Liver (tissue), 9 donors: ENCODE data around the gene RBPJ. TPM values are rescaled to one million over a fixed set of nuclear protein-coding genes. Genes with fewer than 3 reads are reported as not detected.

Experiments used
- DNase-seq: peaks from one replicate; pipeline ENCODE4 v3.0.0-alpha.2; 2017; ENCODE audit warnings: low spot score
- H3K27ac ChIP-seq, 2 donors: one replicate each; pipeline ENCODE4 v1.7.0; 2013; ENCODE audit warnings: inconsistent platforms in 2 of 2, low read length in 2 of 2, control low read depth in 1 of 2, low read depth in 1 of 2, mild to moderate bottlenecking in 1 of 2
- H3K27me3 ChIP-seq, 4 donors: one replicate each; pipeline versions ENCODE4 v1.6.1 to v1.7.0; 2013; ENCODE audit warnings: low read length in 3 of 4, inconsistent platforms in 1 of 4, mild to moderate bottlenecking in 1 of 4, moderate library complexity in 1 of 4; ENCODE audit not compliant: control insufficient read depth in 4 of 4, insufficient read depth in 4 of 4
- H3K36me3 ChIP-seq, 4 donors: one replicate each; pipeline versions ENCODE4 v1.6.1 to v1.7.0; 2013; ENCODE audit warnings: low read length in 3 of 4, mild to moderate bottlenecking in 3 of 4, low read depth in 1 of 4, moderate library complexity in 1 of 4; ENCODE audit not compliant: control insufficient read depth in 4 of 4, insufficient read depth in 3 of 4
- H3K4me1 ChIP-seq, 4 donors: one replicate each; pipeline versions ENCODE4 v1.6.1 to v1.7.0; 2013; ENCODE audit warnings: low read length in 3 of 4, mild to moderate bottlenecking in 3 of 4, moderate library complexity in 1 of 4; ENCODE audit not compliant: control insufficient read depth in 4 of 4, insufficient read depth in 4 of 4
- H3K4me3 ChIP-seq, 3 donors: one replicate each; pipeline versions ENCODE4 v1.6.1 to v1.7.0; 2013; ENCODE audit warnings: low read length in 3 of 3, control low read depth in 1 of 3, low read depth in 1 of 3, mild to moderate bottlenecking in 1 of 3
- H3K9ac ChIP-seq, 2 donors: one replicate each; pipeline ENCODE4 v1.7.0; 2013; ENCODE audit warnings: low read length in 2 of 2, mild to moderate bottlenecking in 2 of 2, moderate library complexity in 2 of 2, control low read depth in 1 of 2, low read depth in 1 of 2
- H3K9me3 ChIP-seq, 4 donors: one replicate each; pipeline versions ENCODE4 v1.6.1 to v1.7.0; 2013; ENCODE audit warnings: low read length in 3 of 4; ENCODE audit not compliant: control insufficient read depth in 4 of 4
- CTCF ChIP-seq: fragments of 150-350 bp; IDR thresholded peaks from 2 replicates; pipeline ENCODE4 v1.5.1; 2017; ENCODE audit warnings: improper control_type of control experiment, low read depth, low read length; ENCODE audit not compliant: missing input control
- FOXA1 ChIP-seq: IDR thresholded peaks from 2 replicates; pipeline ENCODE4 v1.6.1; 2016; ENCODE audit warnings: antibody characterized with exemption
- FOXA2 ChIP-seq: IDR thresholded peaks from 2 replicates; pipeline ENCODE4 v1.6.1; 2016; ENCODE audit warnings: antibody characterized with exemption
- GABPA ChIP-seq, 2 donors: IDR thresholded peaks in 1 of 2; conservative IDR thresholded peaks in 1 of 2; 2 replicates each; pipeline ENCODE4 v1.6.1; 2016; ENCODE audit warnings: antibody characterized with exemption in 2 of 2, mild to moderate bottlenecking in 1 of 2, moderate library complexity in 1 of 2
- HNF4A ChIP-seq, 2 donors: conservative IDR thresholded peaks; 2 replicates each; pipeline ENCODE4 v1.6.1; 2016; ENCODE audit warnings: antibody characterized with exemption in 2 of 2, mild to moderate bottlenecking in 2 of 2
- HNF4G ChIP-seq: IDR thresholded peaks from 2 replicates; pipeline ENCODE4 v1.6.1; 2016; ENCODE audit warnings: antibody characterized with exemption
- JUND ChIP-seq, 2 donors: IDR thresholded peaks; 2 replicates each; pipeline ENCODE4 v1.6.1; 2016; ENCODE audit warnings: antibody characterized with exemption in 2 of 2
- MAX ChIP-seq: IDR thresholded peaks from 2 replicates; pipeline ENCODE4 v1.6.1; 2016; ENCODE audit warnings: antibody characterized with exemption
- NR2F2 ChIP-seq: IDR thresholded peaks from 2 replicates; pipeline ENCODE4 v1.6.1; 2016; ENCODE audit warnings: antibody characterized with exemption
- RAD21 ChIP-seq, 2 donors: IDR thresholded peaks; 2 replicates each; pipeline ENCODE4 v1.6.1; 2016; ENCODE audit warnings: antibody characterized with exemption in 2 of 2, mild to moderate bottlenecking in 2 of 2
- REST ChIP-seq: IDR thresholded peaks from 2 replicates; pipeline ENCODE4 v1.6.1; 2016; ENCODE audit warnings: antibody characterized with exemption, mild to moderate bottlenecking
- RXRA ChIP-seq, 2 donors: IDR thresholded peaks; 2 replicates each; pipeline ENCODE4 v1.6.1; 2017 to 2018; ENCODE audit warnings: antibody characterized with exemption in 2 of 2, mild to moderate bottlenecking in 1 of 2
- SP1 ChIP-seq: IDR thresholded peaks from 2 replicates; pipeline ENCODE4 v1.6.1; 2018; ENCODE audit warnings: antibody characterized with exemption, mild to moderate bottlenecking
- TAF1 ChIP-seq: conservative IDR thresholded peaks from 2 replicates; pipeline ENCODE4 v1.6.1; 2016; ENCODE audit warnings: antibody characterized with exemption, mild to moderate bottlenecking
- YY1 ChIP-seq: IDR thresholded peaks from 2 replicates; pipeline ENCODE4 v1.6.1; 2016; ENCODE audit warnings: antibody characterized with exemption, mild to moderate bottlenecking
- ZBTB33 ChIP-seq: IDR thresholded peaks from 2 replicates; pipeline ENCODE4 v1.6.1; 2016; ENCODE audit warnings: antibody characterized with exemption
- WGBS: extraction: QIAGEN DNeasy Blood & Tissue Kit; methylation state at CpG from one replicate; pipeline ENCODE4 v1.1.7; 2013; 5-methylcytosine and 5-hydroxymethylcytosine counted together
- polyA plus RNA-seq, 2 donors: library from polyadenylated mRNA; stranded (reverse) in 1 of 2; unstranded in 1 of 2; fragments of 200-250 nt in 1 of 2; fragments of >200 nt in 1 of 2; fragmentation: Nextera tagmentation in 1 of 2; extraction: Ambion mirVana in 1 of 2; gene quantifications; one replicate each; pipeline versions ENCODE4 v1.2.1 to v1.2.3, GENCODE V29; 2013 to 2015
- total RNA-seq, 2 donors: library from RNA; depleted of rRNA; stranded (reverse); fragments of >200 nt; gene quantifications; one replicate each; pipeline ENCODE4 v1.2.3, GENCODE V29; 2014
- donor health status: healthy.
- donor health status: healthy.
- donor health status: healthy.
- donor health status: healthy.
- donor health status: healthy.

Gene RBPJ
- total and polyA plus RNA-seq, 4 donors, result 8.0 to 32.2 (median 22.9) TPM

- Histone ChIP-seq H3K27ac (no peak overlapping the region), H3K4me3 (no peak overlapping the region), H3K4me1 (no peaks in the 10 kb centered on the region), H3K9me3 (no peaks in the 10 kb centered on the region), H3K27me3 (no peaks in the 10 kb centered on the region), H3K36me3 (no peaks in the 10 kb centered on the region), H3K9ac (no peak overlapping the region)
- no peak for DNase-seq
- WGBS, result 81% methylated on average over 1 of the region's 1 CpG
- TF ChIP-seq GABPA (IDR thresholded peaks at IDR 0.05 in 1 of 2, conservative IDR thresholded peaks at IDR 0.05 in 1 of 2) (no peak), NR2F2 (no peak), SP1 (no peak), JUND (IDR thresholded peaks at IDR 0.05) (no peak), FOXA2 (no peak), RAD21 (IDR thresholded peaks at IDR 0.05) (no peak)
These were observed 146.9 kb downstream of the RBPJ start for GRCh38 chr4:26467724-26468123.

GRCh38 chr4:26468283-26468949 lies 147.6 kb downstream of the RBPJ start:
- WGBS, result 82% methylated on average over 9 of the region's 9 CpGs
- DNase-seq, result no peak

More at GRCh38 chr4:26468283-26468949, 147.6 kb downstream of the RBPJ start:
- no peaks in the 10 kb centered on the region for H3K9me3 ChIP-seq
- no peak overlapping the region for H3K9ac ChIP-seq
- no peak overlapping the region for H3K27ac ChIP-seq
- TF ChIP-seq FOXA1 (no peak), REST (no peak), FOXA2 (no peak), TAF1 (no peak), CTCF (no peak), JUND (IDR thresholded peaks at IDR 0.05) (no peak), SP1 (no peak), MAX (no peak), HNF4A (conservative IDR thresholded peaks at IDR 0.05) (no peak), ZBTB33 (no peak), YY1 (no peak), RXRA (IDR thresholded peaks at IDR 0.05) (no peak), HNF4G (no peak), NR2F2 (no peak), GABPA (IDR thresholded peaks at IDR 0.05 in 1 of 2, conservative IDR thresholded peaks at IDR 0.05 in 1 of 2) (no peak), RAD21 (IDR thresholded peaks at IDR 0.05) (no peak)
- no peak overlapping the region for H3K4me3 ChIP-seq
- H3K4me1 ChIP-seq, result no peaks in the 10 kb centered on the region
- H3K36me3 ChIP-seq, result no peaks in the 10 kb centered on the region
- H3K27me3 ChIP-seq, result no peaks in the 10 kb centered on the region
